HG03575 (cell line): ENCODE results near the gene POLN.

Experiments used
- ATAC-seq: cut with Tn5 transposase; IDR thresholded peaks from one replicate; pipeline ENCODE4 v1.9.1; 2021; ENCODE audit not compliant: unreplicated experiment, insufficient number of reproducible peaks, low FRiP score; ENCODE audit errors: extremely low read depth

The POLN gene

GRCh38 chr4:2254665-2255500 lies 13.0 kb upstream of the POLN start:
- no peak for ATAC-seq

DNA sequence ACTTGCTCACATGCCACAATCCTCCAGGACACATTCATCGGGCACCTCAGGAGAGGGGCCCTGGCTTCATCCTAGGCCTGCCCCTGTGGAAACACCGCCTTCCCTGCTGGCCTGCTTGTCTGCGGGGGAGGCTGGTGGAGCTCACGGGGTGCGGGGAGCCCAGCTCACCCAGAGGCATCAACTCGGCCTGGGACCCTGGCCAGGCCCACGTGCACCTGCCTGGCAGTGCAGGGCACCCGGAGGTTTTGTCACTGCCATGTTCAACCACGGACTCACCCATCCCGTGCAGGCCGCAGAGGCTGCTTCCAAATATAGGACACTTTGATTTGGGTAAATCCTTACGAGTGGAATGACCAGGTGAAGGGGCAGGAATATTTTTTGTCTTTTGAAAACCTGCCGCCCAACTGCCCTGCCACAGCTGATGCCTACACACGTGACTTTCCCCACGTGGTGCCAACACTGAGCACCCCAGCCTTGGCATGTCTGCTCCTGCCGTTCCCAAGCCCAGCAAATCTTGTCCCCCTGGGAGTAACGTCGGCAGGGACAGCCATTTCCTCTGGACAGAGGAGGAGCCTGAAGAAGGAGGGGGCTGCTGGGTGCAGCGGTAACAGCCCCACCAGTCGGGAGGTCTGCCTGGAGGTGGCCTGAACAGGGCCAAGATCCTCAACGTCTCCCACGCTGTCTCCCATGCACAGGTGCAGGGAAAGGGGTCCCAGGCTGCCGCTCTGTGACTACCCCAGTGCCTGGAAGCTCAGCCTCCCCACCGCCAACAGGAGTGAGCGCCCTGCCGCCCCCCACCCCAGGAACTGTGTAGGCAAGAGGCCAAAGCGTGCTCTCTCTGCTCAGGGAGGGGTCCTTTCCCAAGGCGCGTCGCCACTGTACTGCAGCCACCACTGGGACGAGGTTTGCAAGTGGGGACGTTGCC lies 11.5 kb upstream of the POLN start:
- ATAC-seq: no peak

DNA sequence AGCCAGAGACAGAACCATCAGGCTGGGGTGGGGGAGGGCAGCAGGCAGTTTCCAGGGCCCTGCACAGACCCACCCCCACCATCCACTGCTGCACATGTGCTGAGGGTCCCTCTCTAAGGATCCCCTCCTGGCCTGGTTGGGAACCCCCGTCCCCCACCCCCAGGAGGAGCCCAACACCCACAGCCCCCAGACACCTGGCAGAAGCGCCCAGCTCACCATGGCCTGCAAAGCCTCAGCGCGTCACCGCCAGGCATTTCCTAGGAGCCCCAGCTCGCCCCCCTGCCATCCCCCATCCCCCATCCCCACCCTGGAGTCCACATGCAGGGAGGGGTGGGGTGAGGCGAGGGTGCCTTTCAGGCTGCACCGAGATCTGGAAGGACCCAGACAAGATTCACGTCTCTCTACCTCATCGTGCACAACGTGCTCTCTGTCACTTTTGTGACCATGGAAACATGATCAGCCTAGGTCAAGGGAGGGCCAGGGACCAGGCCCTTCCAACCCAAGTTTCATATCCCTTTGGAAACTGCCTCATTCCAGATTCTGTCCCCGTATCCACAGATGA lies 10.7 kb upstream of the POLN start:
- ATAC-seq: no peak

GRCh38 chr4:2251795-2252529 lies 10.0 kb upstream of the POLN start:
- no peak for ATAC-seq

GRCh38 chr4:2251073-2251794 lies 9.3 kb upstream of the POLN start:
- no peak for ATAC-seq

GRCh38 chr4:2250357-2251072 lies 8.6 kb upstream of the POLN start:
- ATAC-seq: no peak

GRCh38 chr4:2249526-2250356 lies 7.8 kb upstream of the POLN start:
- ATAC-seq: no peak

DNA sequence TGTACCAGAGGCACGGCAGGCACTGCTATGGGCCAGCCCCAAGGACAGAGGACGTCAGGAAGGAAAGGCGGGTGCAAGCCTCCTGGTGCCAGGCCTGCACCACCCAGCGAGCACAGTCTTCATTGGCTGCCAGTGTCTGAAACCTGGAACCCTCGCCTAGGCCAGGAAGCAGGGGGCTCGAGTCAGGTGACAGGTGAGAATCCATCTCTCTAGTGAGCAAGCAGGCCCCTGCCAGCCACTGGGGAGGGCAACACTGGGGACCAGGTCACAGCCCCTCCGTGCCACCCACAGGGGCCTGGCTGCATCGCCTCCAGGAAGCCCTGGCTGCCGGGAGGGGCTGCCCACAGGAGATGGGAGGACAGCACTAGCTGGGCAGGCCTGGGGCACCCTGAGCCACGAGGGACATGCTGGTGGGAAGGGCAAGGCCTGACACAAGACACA lies 6.9 kb upstream of the POLN start:
- ATAC-seq: no peak

GRCh38 chr4:2248044-2248780 lies 6.3 kb upstream of the POLN start:
- ATAC-seq: no peak

- ATAC-seq: no peak
Observed at GRCh38 chr4:2247128-2248043, 5.5 kb upstream of the POLN start.

DNA sequence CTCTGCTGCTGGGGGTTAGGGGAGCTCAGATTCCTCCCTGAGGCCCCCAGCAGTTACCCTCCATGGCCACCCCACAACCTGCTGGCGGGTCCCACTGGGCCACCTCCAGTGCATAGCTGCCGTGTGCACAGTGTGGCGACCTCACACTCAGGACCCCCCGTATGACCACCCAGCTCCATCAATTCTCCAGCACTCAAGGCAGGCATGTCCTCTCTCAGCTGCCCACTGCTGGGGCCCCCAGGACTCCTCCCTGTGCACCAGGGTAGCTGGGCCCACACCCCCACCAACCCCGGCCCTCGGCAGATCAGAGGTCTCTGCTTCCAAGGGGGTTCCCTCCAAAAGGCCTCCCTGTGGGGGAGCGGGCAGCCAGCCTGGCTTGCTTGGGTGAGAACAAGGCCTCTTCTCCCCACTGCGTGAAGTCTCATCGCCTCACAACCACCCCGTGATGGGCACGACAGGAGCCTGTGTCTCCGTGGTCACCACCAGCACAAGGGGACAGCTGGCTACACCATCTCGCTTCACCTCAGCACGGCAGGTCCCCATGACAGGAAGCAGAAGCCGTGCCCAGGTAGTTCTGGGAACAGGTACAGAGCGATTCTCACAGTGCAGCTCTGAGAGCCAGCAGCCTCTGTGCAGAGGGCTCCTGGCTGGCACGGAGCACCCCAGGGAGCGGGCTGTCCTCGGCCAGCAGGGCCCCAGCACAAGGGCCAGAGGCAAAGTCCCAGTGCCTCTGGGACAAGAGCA lies 4.6 kb upstream of the POLN start:
- no peak for ATAC-seq

DNA sequence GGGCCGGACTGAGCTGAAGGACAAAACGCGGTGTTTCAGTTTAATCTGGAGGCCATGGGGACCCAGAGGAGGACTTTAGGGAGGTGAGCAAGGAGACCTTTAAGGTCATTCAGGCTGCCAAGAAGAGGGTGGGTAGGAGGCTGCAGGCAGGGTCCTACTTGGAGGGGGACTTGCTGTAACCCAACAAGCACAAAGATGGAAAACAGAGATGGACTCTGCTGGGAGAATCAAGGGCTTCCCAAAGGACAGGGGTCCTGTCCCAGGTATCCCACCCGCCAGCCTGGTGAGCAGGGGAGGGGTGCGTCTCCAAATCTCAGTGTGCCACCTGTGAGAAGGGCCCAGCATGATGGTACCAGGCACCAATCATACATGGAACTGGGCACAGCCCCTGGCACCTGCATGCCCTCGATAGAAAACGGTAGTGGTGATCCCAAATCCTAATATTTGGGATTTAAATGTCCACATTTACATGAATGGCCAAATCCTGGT lies 3.9 kb upstream of the POLN start:
- ATAC-seq: no peak

DNA sequence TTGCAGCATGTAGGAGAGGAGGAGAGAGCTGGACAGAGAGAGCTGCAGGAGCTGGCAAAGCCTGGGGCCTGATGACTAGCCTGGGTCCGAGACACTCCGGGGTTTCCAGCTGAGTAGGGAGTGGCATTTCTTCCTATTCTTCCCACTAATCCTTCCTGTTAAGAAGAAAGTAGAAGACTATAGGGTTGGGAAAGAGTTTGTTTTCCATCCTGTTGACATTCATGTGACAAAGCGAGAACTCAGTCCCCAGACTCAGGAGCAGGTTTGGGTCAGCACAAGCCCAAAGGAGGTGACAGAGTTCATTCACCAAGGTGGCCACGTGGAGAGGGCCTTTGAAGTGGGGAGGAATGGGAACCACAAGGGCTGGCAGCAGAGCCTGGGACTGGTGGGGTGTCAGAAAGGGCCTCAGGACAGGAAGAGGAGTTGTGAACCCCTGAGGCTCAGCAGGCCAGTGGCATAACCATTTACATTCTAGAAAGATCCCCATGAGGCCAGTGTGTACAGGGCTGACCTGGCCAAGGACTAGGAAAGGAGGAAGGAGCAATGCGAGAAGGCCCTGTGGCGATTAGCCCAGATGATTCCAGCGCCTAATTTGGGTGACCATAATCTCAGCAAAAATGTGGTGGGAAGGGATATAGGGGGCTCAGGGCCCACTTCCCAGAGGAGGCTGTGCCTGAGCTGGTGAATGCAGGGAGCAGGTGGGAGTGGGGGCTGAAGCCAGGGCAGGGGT lies 3.3 kb upstream of the POLN start:
- ATAC-seq: no peak
